Neuron (in vitro differentiated cells): ENCODE data around the gene ZDHHC22.

Experiments
- H2AFZ ChIP-seq: one replicate; pipeline ENCODE4 v1.6.1; 2013; ENCODE audit warnings: low read depth, mild to moderate bottlenecking, inconsistent platforms, low read length, moderate library complexity
- H3K27me3 ChIP-seq: one replicate; pipeline ENCODE4 v1.6.1; 2013; ENCODE audit warnings: low read length; ENCODE audit not compliant: insufficient read depth
- H3K36me3 ChIP-seq: one replicate; pipeline ENCODE4 v1.6.1; 2013; ENCODE audit warnings: low read length; ENCODE audit not compliant: insufficient read depth
- H3K4me1 ChIP-seq: one replicate; pipeline ENCODE4 v1.6.1; 2013; ENCODE audit warnings: low read length; ENCODE audit not compliant: insufficient read depth
- H3K4me3 ChIP-seq: 2 replicates; pipeline ENCODE4 v1.5.1; 2013; ENCODE audit warnings: mild to moderate bottlenecking, low read length, moderate library complexity
- H3K9me3 ChIP-seq: one replicate; pipeline ENCODE4 v1.6.1; 2013; ENCODE audit warnings: low read length

ZDHHC22 gene

DNA sequence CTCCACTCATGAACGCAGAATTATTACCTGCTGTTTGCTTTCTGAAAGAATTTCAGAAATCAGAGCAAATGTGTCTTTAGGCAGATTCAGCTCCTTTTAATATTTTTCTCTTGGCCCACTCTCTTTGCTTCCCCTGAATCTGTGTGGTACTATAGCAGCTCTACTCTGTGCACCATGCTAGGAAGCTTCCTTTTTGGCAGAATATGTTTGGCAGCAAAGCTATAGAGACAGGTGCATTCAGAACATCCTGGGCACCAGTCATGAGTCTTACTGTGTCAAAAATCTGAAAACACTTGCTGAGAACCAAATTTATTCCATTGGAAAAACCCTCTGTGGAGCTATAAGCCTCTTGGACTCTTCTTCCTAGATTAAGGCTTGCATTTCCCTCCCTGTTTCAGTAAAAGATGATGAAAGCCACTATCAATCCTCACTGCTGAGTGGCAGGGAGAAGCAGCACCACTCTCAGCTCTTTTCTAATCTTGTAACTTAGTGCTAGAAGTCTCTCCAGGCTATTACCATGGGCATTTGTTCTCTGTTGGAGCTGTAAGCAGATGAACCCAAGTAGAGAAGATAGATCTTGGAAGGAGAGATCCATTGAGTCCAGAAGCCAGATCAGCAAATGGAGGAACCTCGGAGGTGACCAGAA is 25.3 kb downstream of the ZDHHC22 start:
- Histone ChIP-seq H3K9me3 (no peaks in the 10 kb centered on the region), H2AFZ (no peak overlapping the region), H3K4me3 (no peak overlapping the region), H3K4me1 (peaks cover 16% of the 10 kb centered on the region), H3K36me3 (peaks cover 33% of the 10 kb centered on the region), H3K27me3 (no peaks in the 10 kb centered on the region)

DNA sequence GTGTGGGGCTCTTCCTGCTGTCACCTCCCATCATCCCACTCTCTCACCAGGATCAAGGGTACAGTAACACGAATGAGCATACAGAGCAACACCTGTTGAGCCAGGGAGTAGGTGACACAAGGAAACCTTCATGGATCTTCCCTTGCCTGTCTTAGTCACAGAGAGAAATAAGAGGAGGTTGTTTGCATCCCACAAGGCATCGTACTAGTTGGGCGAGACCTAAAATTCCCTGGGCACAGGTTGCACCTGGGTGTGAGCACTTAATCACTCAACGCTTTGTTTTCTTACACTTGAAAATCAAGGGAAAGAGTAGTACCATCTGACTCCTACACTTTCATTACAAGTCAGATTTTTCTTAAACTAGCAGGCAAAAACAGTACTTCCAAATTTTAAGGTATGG is 27.0 kb downstream of the ZDHHC22 start:
- Histone ChIP-seq H3K27me3 (no peaks in the 10 kb centered on the region), H3K9me3 (no peaks in the 10 kb centered on the region), H3K4me1 (peaks cover 21% of the 10 kb centered on the region), H3K4me3 (no peak overlapping the region), H3K36me3 (peaks cover 33% of the 10 kb centered on the region), H2AFZ (no peak overlapping the region)

DNA sequence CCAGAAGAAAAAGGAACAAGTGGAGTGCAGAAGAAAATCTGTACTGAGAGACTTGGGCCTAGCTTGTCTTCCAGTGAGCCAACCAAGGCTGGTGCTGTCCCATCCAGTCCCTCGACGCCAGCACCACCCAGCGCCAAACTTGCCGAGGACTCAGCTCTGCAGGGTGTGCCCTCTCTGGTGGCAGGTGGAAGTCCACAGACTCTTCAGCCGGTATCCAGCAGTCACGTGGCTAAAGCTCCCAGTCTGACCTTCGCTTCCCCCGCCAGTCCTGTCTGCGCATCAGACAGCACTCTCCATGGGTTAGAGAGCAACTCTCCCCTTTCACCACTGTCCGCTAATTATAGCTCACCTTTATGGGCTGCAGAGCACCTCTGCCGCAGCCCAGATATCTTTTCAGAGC is 27.9 kb downstream of the ZDHHC22 start:
- Histone ChIP-seq H3K27me3 (no peaks in the 10 kb centered on the region), H3K36me3 (peaks cover 33% of the 10 kb centered on the region), H3K4me3 (no peak overlapping the region), H2AFZ (no peak overlapping the region), H3K4me1 (peaks cover 21% of the 10 kb centered on the region), H3K9me3 (no peaks in the 10 kb centered on the region)

DNA sequence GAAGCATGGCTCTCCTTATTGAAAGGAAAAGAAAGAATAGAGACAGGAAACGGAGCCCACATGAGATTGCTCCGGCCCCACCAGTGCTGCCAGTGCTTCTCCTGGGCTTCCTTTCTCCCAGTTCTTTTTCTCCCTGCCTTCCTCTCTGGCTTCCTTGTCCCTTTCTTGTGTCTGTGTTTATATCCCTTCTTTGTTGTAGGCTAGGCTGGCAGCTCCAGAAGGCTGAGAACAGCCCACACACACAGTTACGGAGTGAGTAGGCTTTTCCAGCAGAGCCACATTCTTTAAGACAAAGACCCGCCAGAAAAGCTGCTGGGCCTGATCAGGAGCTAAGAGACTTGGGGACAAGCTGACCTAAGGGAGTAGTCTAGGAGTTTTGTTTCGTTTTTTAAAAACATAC is 30.6 kb downstream of the ZDHHC22 start:
- H2AFZ ChIP-seq, result no peak overlapping the region
- H3K4me1 ChIP-seq, result peaks cover 30% of the 10 kb centered on the region
- peaks cover 47% of the 10 kb centered on the region for H3K36me3 ChIP-seq
- H3K9me3 ChIP-seq, result no peaks in the 10 kb centered on the region
- H3K4me3 ChIP-seq, result no peak overlapping the region
- no peaks in the 10 kb centered on the region for H3K27me3 ChIP-seq

DNA sequence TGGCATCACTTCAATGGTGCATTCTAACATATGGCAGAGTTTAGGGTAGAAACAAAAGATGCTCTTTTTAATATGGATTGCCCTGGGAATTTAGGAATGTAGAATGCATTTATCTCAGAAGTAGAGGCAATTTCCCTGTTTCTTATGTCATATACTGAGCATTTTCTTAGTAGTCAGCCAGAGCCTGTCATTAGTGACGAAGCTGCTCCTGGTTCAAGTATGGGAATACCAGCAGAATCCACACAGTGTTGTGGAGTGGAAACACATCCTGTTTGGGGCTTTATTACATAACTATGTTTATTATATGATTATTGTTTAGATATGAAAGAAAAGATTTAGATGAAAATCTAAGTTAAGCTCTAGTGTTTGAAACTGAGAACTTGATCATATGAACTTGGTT is 31.3 kb downstream of the ZDHHC22 start:
- no peak overlapping the region for H2AFZ ChIP-seq
- H3K27me3 ChIP-seq, result no peaks in the 10 kb centered on the region
- no peak overlapping the region for H3K4me3 ChIP-seq
- peaks cover 37% of the 10 kb centered on the region for H3K4me1 ChIP-seq
- peaks cover 46% of the 10 kb centered on the region for H3K36me3 ChIP-seq
- no peaks in the 10 kb centered on the region for H3K9me3 ChIP-seq

DNA sequence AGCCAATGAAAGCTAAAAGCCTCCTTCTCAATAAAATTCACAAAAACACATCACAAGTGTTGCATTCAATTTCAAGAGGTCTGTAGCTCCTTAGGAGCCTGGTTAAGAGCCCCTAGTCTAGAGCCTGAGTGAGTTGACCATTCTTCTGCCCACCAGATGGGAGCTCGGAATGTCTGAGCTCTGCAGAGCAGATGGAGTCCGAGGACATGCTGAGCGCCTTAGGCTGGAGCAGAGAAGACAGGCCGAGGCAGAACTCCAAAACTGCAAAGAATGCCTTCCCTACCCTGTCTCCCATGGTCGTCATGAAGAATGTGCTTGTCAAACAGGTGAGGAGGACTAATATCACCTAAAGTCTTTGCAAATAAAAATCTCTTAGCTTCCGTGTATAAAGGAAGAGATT is 31.9 kb downstream of the ZDHHC22 start:
- peaks cover 40% of the 10 kb centered on the region for H3K36me3 ChIP-seq
- H2AFZ ChIP-seq, result no peak overlapping the region
- H3K4me3 ChIP-seq, result no peak overlapping the region
- no peaks in the 10 kb centered on the region for H3K27me3 ChIP-seq
- H3K9me3 ChIP-seq, result no peaks in the 10 kb centered on the region
- H3K4me1 ChIP-seq, result peaks cover 44% of the 10 kb centered on the region

DNA sequence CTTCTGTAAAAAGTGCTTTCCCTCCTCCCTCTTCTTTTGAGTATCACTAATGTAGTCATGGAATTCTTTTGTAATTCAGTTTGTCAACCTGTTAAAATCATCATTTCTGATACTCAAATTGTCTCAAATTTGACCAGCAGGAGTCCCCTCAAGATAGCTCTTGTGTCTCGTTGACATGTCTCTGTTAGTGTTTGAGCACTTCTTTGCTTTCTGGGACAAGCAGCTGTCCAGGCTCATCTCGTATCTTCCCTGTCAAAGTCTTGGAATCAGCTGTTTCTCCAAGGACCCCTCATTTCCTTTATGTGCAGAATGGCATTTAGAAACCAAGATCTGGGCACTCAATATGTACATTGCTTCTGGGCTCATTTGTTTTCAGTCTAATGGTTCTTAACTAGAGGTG is 32.8 kb downstream of the ZDHHC22 start:
- H3K9me3 ChIP-seq, result no peaks in the 10 kb centered on the region
- H2AFZ ChIP-seq, result no peak overlapping the region
- no peak overlapping the region for H3K4me3 ChIP-seq
- peaks cover 31% of the 10 kb centered on the region for H3K36me3 ChIP-seq
- peaks cover 53% of the 10 kb centered on the region for H3K4me1 ChIP-seq
- H3K27me3 ChIP-seq, result no peaks in the 10 kb centered on the region

DNA sequence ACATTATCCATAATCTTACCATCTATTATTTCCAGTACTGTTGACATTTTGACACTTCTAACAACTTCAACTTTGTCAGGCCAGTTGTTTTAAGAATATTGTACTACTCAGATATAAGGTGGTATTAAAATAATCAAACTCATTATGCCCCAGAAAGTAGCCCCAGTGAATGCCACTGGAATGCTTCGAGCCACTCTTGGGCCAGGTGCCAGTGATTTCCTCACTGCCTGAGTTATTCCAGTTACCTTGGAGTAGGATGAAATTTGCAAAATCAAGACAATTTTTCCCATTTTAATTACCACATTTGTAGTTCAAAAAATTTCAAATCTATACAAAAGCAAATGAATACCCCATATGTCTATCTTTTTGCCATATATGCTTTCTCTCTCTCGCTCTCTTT is 34.4 kb downstream of the ZDHHC22 start:
- no peaks in the 10 kb centered on the region for H3K27me3 ChIP-seq
- H3K9me3 ChIP-seq, result no peaks in the 10 kb centered on the region
- peaks cover 23% of the 10 kb centered on the region for H3K36me3 ChIP-seq
- H2AFZ ChIP-seq, result no peak overlapping the region
- H3K4me1 ChIP-seq, result peaks cover 54% of the 10 kb centered on the region
- H3K4me3 ChIP-seq, result no peak overlapping the region

DNA sequence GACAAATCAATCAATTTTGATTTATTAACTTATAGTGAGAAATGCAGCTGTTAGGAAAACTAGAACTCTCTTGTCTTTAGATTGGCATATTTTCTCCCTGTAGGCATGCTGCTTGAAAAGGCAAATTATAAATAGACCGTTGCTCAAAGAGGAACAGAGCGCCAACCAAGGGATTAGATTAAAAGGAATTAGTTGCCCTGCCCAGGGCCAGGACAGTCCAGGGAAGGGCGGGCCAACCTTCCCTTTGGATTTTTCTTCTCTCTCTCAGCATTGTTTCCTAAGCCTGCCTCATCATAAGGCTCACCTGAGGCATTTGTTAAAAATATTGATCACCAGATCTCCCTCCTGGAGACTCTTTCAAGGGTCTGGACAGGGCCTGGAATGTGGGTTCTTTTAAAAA is 34.9 kb downstream of the ZDHHC22 start:
- H3K36me3 ChIP-seq, result peaks cover 19% of the 10 kb centered on the region
- no peaks in the 10 kb centered on the region for H3K27me3 ChIP-seq
- H3K4me1 ChIP-seq, result peaks cover 49% of the 10 kb centered on the region
- no peaks in the 10 kb centered on the region for H3K9me3 ChIP-seq
- no peak overlapping the region for H3K4me3 ChIP-seq
- no peak overlapping the region for H2AFZ ChIP-seq

DNA sequence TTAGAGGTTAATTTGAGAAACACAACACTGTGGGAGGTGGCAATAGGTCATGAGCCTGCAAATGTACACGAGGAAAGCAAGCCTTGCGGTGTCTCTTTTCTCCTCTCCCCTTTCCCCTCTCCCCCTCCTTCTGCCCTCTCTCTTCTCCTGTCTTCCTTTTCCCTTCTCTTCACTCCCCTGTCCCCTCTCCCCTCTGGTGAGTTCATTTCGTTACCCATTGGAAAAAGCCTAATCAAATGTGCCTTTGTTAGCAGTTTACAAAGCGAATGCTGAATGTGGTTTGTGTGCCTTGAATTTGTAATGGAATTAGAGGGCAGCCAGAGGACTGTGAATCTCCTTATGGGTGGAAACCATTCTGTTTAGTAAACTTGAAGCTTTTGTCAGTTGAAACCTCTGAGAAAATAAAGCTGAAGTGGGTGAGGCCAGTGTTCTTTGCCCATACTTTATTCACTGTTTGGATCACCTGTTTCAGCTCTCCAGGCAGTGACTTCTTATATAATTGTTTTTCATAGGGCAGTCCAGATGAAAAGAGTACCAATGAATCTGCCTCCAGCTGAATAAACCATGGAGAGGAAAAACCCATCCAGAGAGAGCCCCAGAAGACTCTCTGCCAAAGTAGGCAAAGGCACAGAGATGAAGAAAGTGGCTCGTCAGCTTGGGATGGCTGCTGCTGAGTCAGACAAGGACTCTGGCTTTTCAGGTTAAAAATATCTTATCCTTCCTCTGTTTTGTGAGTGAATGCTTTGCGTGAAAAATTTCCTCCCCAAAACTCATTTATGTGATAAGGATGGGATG is 36.2 kb downstream of the ZDHHC22 start:
- peaks cover 36% of the 10 kb centered on the region for H3K4me1 ChIP-seq
- H3K27me3 ChIP-seq, result no peaks in the 10 kb centered on the region
- H3K9me3 ChIP-seq, result no peaks in the 10 kb centered on the region
- no peak overlapping the region for H3K4me3 ChIP-seq
- H3K36me3 ChIP-seq, result peaks cover 19% of the 10 kb centered on the region
- H2AFZ ChIP-seq, result no peak overlapping the region

DNA sequence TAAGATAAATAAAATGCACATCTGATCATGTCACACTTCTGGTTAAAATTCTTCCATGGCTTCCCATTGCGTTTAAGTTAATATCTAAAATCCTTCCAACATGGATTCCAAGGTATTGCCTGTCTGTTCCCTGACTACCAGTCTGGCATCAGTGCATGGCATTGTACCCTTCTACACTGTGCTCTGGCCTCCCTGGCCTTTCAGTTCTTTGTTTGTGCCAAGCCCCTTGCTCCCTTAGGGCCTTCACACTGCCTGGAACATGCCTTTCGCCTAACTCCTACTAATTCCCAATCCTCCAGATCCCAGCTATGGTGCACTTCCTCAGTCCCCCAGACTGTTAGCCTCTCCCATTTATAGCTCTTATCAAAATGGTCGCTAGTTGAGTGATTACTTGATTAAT is 37.2 kb downstream of the ZDHHC22 start:
- peaks cover 19% of the 10 kb centered on the region for H3K36me3 ChIP-seq
- H3K4me3 ChIP-seq, result no peak overlapping the region
- H3K9me3 ChIP-seq, result no peaks in the 10 kb centered on the region
- H3K4me1 ChIP-seq, result peaks cover 41% of the 10 kb centered on the region
- no peaks in the 10 kb centered on the region for H3K27me3 ChIP-seq
- no peak overlapping the region for H2AFZ ChIP-seq

DNA sequence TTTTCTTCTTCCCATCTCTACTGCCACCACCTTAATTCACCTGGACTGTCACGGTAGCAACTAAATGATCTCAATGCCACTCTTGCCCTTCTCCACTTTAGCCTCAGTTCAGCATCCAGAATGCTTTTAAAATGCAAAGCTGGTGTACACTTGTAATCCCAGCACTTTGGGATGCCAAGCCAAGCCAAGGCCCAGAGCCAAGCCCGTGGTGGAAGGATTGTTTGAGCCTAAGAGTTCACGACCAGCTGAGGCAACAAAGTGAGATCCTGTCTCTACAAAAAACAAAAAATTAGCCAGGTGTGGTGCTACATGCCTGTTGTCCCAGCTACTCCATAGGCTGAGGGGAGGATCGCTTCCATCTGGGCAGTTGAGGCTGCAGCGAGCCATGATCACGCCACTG is 37.6 kb downstream of the ZDHHC22 start:
- Histone ChIP-seq H3K27me3 (no peaks in the 10 kb centered on the region), H2AFZ (no peak overlapping the region), H3K4me1 (peaks cover 45% of the 10 kb centered on the region), H3K36me3 (peaks cover 19% of the 10 kb centered on the region), H3K4me3 (no peak overlapping the region), H3K9me3 (no peaks in the 10 kb centered on the region)

DNA sequence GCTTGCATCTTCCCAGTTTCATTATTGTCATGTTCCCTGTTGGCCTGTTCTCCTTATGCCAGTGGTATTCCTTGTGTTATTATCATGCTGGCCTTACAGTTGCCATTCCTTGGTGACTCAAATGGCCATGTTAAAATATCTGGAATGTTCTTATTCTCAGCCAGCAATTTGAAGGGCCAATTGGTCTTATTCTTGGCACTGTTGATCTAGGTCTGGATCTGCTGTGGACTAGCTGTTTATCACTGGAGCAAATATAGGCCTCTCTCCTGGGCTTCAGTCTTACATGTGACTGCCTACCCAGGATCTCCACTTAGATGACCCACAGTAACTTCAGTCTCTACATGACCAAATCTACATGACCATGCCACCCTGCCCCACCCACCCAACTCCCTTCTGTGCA is 38.1 kb downstream of the ZDHHC22 start:
- Histone ChIP-seq H2AFZ (no peak overlapping the region), H3K4me1 (peaks cover 49% of the 10 kb centered on the region), H3K9me3 (no peaks in the 10 kb centered on the region), H3K27me3 (no peaks in the 10 kb centered on the region), H3K4me3 (no peak overlapping the region), H3K36me3 (peaks cover 19% of the 10 kb centered on the region)
